GM18526 (cell line): ENCODE results near the gene SCPEP1.

Experiments
- POLR2A ChIP-seq: IDR thresholded peaks from 3 replicates; pipeline ENCODE4 v1.6.1; 2011; ENCODE audit not compliant: insufficient read length; ENCODE audit errors: extremely low read depth

The SCPEP1 gene

GRCh38 chr17:56947741-56948140 is 30.2 kb upstream of the SCPEP1 start:
- no peak for TF ChIP-seq POLR2A

GRCh38 chr17:56948491-56948890 is 29.4 kb upstream of the SCPEP1 start:
- no peak for TF ChIP-seq POLR2A

GRCh38 chr17:56949595-56949994 is 28.3 kb upstream of the SCPEP1 start:
- no peak for TF ChIP-seq POLR2A

- TF ChIP-seq POLR2A = no peak
These were observed 20.9 kb upstream of the SCPEP1 start for GRCh38 chr17:56956992-56957391.

GRCh38 chr17:56960596-56961538 is 17.1 kb upstream of the SCPEP1 start, which contains the start of gene COIL:
Gene COIL (minus strand): TSS chr17:56961050. CDS start chr17:56961019, 31 bp downstream.
- TF ChIP-seq POLR2A = peak; percentile 72

GRCh38 chr17:56966338-56966737 is 11.6 kb upstream of the SCPEP1 start:
- TF ChIP-seq POLR2A = no peak

GRCh38 chr17:56970974-56971373 is 7.0 kb upstream of the SCPEP1 start:
- no peak for TF ChIP-seq POLR2A

GRCh38 chr17:56972111-56972730 is 5.7 kb upstream of the SCPEP1 start:
- TF ChIP-seq POLR2A = no peak

- TF ChIP-seq POLR2A = no peak
These were observed 4.4 kb upstream of the SCPEP1 start for GRCh38 chr17:56973520-56973919.

GRCh38 chr17:56974055-56974454 is 3.9 kb upstream of the SCPEP1 start:
- TF ChIP-seq POLR2A = no peak

GRCh38 chr17:56975656-56976055 is 2.3 kb upstream of the SCPEP1 start:
- no peak for TF ChIP-seq POLR2A

GRCh38 chr17:56976941-56977608 is 856 bp upstream of the SCPEP1 start:
- TF ChIP-seq POLR2A = no peak

GRCh38 chr17:56978441-56979090 is 635 bp downstream of the SCPEP1 start:
- no peak for TF ChIP-seq POLR2A

- TF ChIP-seq POLR2A = no peak
These were observed 1.2 kb downstream of the SCPEP1 start for GRCh38 chr17:56979091-56979480.

GRCh38 chr17:56982312-56982711 is 4.4 kb downstream of the SCPEP1 start:
- TF ChIP-seq POLR2A = no peak

GRCh38 chr17:56983366-56983765 is 5.4 kb downstream of the SCPEP1 start:
- TF ChIP-seq POLR2A = no peak
